HG03108 (cell line): ENCODE measurements around the gene CLMN.

ENCODE experiments used
- ATAC-seq: cut with Tn5 transposase; IDR thresholded peaks from one replicate; pipeline ENCODE4 v1.9.1; 2021; ENCODE audit warnings: moderate library complexity; ENCODE audit not compliant: unreplicated experiment

CLMN gene

GRCh38 chr14:95245334-95245733, 74.4 kb downstream of the CLMN start:
- ATAC-seq = no peak

DNA sequence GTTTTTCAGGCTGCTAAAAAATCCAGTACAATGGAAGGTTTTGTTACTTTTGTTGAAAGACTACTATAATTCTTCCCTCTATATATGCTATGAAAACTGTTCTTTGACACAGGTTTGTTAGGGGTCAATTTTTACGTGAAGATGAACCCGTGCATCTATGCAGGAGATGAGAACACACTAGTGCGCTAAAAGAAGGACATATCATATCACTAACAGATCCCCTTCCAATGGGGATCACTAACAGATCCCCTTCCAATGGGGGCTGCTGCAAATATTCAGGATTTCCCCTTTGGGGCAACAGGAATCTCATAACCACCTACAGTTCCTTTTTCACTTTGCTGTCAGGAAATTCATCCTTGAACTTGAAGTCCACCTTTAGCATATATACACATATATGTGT, 75.1 kb downstream of the CLMN start:
- ATAC-seq = no peak

GRCh38 chr14:95242870-95243269, 76.8 kb downstream of the CLMN start:
- no peak for ATAC-seq

DNA sequence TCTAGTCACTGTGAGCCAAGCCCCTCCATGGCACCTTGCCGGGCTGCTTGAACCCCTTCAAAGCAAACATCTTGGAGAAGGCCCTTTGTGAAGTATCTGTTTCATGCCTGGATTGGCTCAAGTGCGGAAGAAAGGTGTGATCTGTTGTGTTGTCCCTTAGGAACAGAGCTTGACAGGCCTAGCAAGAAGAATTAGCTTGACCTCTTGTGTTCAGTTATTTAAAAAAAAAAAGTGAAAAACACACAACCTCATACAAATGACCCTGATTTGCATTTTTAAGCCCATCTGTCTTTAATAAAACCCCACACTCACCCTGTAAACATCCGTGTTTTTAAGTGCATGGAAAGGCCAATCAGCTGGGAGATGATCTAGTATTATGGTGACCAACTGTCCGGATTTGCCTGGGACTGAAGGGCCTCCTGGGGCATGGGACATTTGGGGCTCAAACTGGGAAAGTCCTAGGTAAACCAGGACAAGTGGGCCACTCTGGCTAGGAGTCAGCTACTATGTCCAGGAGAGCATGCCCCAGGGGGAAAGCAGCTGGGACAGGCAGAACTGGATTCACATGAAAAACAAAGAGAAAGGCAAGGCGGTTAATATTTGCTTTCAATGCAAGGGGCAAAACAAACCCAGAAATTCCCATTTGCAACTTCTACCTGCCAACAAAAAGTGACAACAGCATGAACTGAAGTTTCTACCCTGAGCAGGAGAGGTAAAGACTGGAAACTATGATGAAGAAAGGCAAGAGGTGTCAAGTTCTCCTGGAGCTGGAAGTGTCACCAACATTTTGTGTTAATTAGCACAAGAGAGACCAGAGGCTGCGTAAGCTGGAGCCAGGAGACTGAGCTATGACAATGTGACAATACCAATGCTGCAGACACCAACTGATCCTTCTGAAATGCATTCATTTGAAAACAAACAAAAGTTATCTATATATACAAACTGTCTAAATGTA, 78.6 kb downstream of the CLMN start:
- no peak for ATAC-seq

- no peak for ATAC-seq
Observed at GRCh38 chr14:95238487-95239298, 81.0 kb downstream of the CLMN start.

GRCh38 chr14:95237958-95238340, 81.8 kb downstream of the CLMN start:
- ATAC-seq = no peak

DNA sequence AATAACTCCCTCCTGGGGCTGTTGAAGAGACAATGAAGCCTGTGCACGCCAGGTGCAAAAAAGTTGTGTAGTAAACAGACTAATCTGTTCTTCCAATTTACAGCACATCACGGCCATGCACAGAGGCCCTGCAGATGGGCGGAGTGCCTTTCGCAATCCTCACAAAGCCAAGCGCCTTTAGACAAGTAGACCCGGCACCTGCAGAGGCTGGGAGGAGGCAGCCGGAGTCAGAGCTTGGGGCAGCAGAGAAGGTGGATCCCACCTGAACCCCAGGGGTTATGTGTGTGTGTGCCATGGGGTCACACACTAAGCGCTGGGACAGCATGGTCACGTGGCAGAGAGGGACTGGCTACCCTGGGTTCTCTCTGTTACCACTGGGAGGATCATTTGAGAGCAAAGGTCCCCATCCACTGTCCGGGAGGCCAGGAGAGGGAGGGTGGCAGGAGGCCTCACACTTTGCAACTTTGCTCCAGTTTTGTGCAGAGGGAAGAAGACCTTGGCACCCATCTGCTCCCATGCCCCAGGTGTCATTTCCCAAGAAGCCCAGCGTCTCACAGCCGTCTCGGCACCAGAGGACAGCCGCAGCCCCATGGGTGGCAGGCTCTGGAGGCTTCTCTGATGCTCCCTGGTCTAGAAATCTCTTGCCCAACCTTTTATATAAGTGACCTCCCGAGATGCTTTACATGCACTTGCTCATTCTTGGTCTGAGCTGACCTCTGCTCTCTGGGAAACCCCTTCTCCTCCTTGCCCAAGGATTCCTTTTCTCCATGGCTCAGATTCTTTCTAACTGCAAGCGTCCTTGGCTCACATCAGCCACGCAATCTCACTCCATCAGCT, 82.4 kb downstream of the CLMN start:
- ATAC-seq = no peak

- ATAC-seq = no peak
Observed at GRCh38 chr14:95236221-95236620, 83.5 kb downstream of the CLMN start.

DNA sequence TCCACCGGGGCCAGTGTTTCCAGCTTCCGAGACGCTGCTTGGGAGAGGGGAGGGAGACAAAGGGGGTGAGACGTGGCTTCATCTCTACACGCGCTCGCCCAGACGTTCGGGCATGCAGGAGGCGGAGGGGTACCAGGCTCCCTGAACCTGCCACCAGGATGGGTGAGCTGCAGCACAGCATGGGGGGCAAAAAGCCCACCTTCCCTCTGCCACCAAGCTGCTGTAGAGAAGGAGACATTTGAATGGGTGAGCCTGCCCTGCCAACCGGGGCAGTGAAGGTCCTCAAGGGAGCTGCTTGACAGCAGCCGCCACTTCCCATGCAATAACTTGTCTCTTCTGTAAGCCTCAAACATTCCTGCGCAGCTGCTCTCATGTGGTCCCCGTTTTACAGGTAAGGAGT, 83.9 kb downstream of the CLMN start:
- ATAC-seq = no peak

GRCh38 chr14:95235351-95235750, 84.4 kb downstream of the CLMN start:
- ATAC-seq = no peak

DNA sequence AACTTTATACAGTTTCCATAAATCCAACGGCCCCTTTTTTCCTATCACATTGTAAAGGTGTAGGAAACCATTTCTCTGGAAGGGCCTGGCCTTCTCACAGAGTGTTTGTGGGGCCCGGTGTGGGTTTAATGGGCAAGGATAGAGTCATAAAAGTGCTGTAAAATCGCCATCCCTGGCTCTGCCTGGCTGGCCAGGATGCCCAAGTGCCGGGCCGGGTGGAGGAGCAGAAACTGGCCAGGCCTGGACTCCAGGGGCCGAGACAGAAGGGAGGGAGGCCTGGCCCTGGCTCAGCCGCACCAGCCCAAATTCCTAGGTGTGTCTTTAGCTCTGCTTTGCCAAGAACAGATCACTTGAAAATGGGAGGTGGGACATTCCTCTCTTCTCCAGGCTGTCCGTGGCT, 85.3 kb downstream of the CLMN start:
- no peak for ATAC-seq

DNA sequence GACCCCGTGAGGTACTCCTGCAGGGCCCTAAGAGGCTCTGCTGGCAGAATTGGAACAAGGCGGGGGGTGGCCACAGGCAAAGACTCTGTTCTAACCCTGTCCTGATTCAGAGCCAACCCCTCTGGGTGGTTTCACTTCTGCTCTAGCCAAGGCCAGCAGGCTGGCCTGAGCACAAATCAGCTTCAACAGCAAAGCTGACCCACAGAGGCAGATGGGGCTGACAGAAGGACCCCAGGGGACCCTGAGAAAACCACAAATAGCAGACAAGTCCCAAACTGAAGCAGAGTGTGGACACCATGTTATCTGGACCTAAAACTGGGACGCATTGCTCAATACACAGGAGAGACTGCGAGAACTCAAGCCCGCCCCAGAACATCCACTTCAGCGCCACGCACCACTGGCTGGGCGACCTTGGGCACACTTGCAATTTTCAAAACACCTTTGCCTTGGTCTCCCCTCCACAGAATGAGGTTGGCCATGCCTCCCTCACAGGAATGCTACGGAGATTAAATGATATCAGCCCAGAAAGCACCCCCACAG, 85.9 kb downstream of the CLMN start:
- peak; percentile 97 for ATAC-seq

GRCh38 chr14:95232894-95233584, 86.7 kb downstream of the CLMN start:
- no peak for ATAC-seq

- no peak for ATAC-seq
Observed at GRCh38 chr14:95231966-95232633, 87.6 kb downstream of the CLMN start.

DNA sequence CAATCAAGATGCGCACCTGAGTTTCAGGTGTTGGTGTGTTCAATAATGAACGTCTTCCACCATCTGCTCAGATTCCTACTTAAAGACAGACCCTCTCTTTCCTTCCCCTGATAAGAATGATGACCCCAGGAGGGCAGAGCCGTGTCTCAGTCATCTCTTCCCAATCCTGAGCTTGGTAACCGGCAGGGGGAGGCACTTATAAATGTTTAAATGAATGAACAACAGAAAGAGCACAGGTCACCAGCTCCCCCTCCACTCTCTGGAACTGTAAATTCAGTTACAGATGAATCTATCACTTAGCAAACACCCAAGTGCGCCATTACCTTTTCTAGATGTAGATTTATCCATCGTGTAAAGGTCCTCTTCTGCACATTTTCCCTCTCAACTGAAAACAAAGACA, 90.0 kb downstream of the CLMN start:
- ATAC-seq = no peak

GRCh38 chr14:95228240-95228639, 91.5 kb downstream of the CLMN start:
- no peak for ATAC-seq

DNA sequence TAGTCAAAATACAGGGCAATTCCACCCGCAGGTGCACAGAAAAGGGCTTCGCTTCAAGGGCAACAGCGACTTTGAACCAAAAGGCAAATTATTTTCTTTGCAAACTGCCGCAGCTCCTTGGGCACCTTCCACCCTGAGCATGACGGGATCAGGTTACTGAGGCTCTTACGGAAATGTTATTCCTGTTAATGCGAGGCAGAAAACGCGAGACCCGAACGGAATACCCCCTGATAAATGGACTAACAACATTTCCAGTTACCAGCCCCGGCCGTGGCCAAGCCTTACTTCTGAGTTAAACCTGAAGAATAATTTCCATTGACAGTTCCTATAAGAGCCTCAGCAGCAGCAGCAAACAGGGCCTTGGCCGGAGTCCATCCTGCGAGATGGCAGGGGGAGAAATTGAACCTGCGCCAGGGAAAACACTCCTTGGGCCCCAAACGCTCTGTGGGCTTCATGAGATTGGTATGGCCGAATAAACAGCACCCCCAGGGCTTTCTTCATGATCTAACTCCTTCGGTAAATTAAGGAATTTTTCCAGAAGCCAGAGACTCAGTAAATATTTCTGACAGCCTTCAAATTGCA, 92.3 kb downstream of the CLMN start:
- ATAC-seq = no peak

- no peak for ATAC-seq
Observed at GRCh38 chr14:95226801-95227200, 92.9 kb downstream of the CLMN start.

- ATAC-seq = no peak
Observed at GRCh38 chr14:95225251-95225887, 94.3 kb downstream of the CLMN start.
